PC-9 (cell line): ENCODE measurements around the gene TMPRSS7.

Source experiments
- EZH2 ChIP-seq: fragments of 200-600 bp; sonication (generic); IDR thresholded peaks from 2 replicates; pipeline ENCODE4 v1.8.0; 2017; ENCODE audit warnings: antibody characterized with exemption, low read depth
- TF ChIP-seq, protein P1 (sequence below): fragments of 200-600 bp; sonication (generic); conservative IDR thresholded peaks from 2 replicates; pipeline ENCODE4 v1.6.1; 2017; ENCODE audit warnings: mixed run types, antibody characterized with exemption, mild to moderate bottlenecking, moderate library complexity

DNA sequence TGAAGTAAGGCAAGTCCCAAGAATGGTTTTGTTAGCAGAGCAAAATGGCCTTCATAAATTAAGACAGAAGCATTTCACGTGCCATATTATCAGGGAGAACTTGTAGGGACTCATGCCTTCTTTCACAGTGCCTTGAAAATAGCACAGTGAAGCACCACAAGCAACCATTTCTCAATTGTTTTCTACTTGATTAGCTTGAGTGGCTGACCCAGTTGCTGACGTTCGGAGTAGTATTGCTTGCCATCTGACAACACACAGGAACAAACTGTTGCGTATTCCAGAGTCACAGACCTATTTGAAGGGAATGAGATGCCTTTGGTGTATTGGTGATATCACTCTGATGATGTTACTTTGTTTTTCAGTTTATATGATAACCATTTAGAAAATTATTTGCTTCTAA is 48.7 kb downstream of the TMPRSS7 start:
- TF ChIP-seq EZH2 = no peak
- TF ChIP-seq, protein P1, sequence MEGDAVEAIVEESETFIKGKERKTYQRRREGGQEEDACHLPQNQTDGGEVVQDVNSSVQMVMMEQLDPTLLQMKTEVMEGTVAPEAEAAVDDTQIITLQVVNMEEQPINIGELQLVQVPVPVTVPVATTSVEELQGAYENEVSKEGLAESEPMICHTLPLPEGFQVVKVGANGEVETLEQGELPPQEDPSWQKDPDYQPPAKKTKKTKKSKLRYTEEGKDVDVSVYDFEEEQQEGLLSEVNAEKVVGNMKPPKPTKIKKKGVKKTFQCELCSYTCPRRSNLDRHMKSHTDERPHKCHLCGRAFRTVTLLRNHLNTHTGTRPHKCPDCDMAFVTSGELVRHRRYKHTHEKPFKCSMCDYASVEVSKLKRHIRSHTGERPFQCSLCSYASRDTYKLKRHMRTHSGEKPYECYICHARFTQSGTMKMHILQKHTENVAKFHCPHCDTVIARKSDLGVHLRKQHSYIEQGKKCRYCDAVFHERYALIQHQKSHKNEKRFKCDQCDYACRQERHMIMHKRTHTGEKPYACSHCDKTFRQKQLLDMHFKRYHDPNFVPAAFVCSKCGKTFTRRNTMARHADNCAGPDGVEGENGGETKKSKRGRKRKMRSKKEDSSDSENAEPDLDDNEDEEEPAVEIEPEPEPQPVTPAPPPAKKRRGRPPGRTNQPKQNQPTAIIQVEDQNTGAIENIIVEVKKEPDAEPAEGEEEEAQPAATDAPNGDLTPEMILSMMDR = no peak
